Panc1 (cell line): ENCODE results near the gene FAM228B.

Experiments
- POLR2AphosphoS5 ChIP-seq: IDR thresholded peaks from 2 replicates; pipeline ENCODE4 v1.6.1; 2012; ENCODE audit warnings: mild to moderate bottlenecking, low read depth, low read length, moderate library complexity
- SIN3A ChIP-seq: IDR thresholded peaks from 2 replicates; pipeline ENCODE4 v1.6.1; 2012; ENCODE audit warnings: low read depth, mild to moderate bottlenecking, low read length, moderate library complexity, borderline replicate concordance; ENCODE audit not compliant: insufficient read depth
- TCF7L2 ChIP-seq: IDR thresholded peaks from 2 replicates; pipeline ENCODE4 v1.6.1; 2011; ENCODE audit warnings: mild to moderate bottlenecking, low read depth, low read length, inconsistent platforms
- TF ChIP-seq, protein P1 (sequence below): fragments of 450-650 bp; IDR thresholded peaks from 2 replicates; pipeline ENCODE4 v1.5.1; 2017; ENCODE audit warnings: mild to moderate bottlenecking
- TF ChIP-seq, protein P2 (sequence below), 2 experiments: IDR thresholded peaks; 2 replicates each; pipeline ENCODE4 v1.6.1; 2011 to 2012; ENCODE audit warnings: low read depth in 2 of 2, control low read depth in 1 of 2, low read length in 1 of 2, mild to moderate bottlenecking in 1 of 2, moderate library complexity in 1 of 2; ENCODE audit not compliant: insufficient read depth in 1 of 2

DNA sequence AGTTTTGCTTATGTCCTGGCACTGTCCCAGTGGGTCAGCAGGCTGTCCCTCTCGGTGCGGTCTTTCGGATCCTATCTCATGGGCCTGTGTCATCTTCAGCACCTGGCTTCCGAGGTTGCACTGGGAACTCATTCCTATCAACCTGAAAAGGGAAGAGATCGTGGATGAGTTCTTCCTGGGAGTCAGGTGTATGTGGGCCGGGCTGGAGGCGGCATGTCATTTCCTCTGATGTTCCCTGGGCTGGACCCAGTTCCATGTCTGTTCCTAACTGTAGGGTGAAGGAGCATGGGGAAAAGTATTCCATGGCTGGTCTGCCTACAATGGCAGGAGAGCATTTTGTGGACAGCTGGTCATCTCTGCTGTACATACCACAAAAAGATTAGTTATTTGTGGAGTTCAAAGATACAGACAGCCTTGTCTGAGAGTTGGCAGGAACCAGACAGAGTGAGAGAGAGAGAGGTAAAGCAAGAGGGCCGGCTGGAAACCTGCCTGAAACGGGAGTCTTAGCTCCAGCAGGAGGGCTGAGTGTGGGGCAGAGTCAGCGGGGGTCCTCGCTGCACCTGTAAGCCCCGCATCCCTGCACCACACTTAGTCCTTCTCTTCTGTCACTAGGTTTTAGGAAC, 76.8 kb downstream of the FAM228B start:
- TF ChIP-seq, protein P1, sequence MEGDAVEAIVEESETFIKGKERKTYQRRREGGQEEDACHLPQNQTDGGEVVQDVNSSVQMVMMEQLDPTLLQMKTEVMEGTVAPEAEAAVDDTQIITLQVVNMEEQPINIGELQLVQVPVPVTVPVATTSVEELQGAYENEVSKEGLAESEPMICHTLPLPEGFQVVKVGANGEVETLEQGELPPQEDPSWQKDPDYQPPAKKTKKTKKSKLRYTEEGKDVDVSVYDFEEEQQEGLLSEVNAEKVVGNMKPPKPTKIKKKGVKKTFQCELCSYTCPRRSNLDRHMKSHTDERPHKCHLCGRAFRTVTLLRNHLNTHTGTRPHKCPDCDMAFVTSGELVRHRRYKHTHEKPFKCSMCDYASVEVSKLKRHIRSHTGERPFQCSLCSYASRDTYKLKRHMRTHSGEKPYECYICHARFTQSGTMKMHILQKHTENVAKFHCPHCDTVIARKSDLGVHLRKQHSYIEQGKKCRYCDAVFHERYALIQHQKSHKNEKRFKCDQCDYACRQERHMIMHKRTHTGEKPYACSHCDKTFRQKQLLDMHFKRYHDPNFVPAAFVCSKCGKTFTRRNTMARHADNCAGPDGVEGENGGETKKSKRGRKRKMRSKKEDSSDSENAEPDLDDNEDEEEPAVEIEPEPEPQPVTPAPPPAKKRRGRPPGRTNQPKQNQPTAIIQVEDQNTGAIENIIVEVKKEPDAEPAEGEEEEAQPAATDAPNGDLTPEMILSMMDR: no peak
- TF ChIP-seq POLR2AphosphoS5 (no peak), SIN3A (no peak), TCF7L2 (no peak)
- TF ChIP-seq, protein P2, sequence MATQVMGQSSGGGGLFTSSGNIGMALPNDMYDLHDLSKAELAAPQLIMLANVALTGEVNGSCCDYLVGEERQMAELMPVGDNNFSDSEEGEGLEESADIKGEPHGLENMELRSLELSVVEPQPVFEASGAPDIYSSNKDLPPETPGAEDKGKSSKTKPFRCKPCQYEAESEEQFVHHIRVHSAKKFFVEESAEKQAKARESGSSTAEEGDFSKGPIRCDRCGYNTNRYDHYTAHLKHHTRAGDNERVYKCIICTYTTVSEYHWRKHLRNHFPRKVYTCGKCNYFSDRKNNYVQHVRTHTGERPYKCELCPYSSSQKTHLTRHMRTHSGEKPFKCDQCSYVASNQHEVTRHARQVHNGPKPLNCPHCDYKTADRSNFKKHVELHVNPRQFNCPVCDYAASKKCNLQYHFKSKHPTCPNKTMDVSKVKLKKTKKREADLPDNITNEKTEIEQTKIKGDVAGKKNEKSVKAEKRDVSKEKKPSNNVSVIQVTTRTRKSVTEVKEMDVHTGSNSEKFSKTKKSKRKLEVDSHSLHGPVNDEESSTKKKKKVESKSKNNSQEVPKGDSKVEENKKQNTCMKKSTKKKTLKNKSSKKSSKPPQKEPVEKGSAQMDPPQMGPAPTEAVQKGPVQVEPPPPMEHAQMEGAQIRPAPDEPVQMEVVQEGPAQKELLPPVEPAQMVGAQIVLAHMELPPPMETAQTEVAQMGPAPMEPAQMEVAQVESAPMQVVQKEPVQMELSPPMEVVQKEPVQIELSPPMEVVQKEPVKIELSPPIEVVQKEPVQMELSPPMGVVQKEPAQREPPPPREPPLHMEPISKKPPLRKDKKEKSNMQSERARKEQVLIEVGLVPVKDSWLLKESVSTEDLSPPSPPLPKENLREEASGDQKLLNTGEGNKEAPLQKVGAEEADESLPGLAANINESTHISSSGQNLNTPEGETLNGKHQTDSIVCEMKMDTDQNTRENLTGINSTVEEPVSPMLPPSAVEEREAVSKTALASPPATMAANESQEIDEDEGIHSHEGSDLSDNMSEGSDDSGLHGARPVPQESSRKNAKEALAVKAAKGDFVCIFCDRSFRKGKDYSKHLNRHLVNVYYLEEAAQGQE (IDR thresholded peaks at IDR 0.05; ENCODE audit: insufficient read depth in 1 of 2, low read depth in 2 of 2, low read length in 1 of 2): no peak
